Upper lobe of left lung (tissue), 4 donors: ENCODE results near the gene GRP.

Experiments
- CTCF ChIP-seq, 6 experiments: fragments of 450-650 bp in 4 of 6; fragments of 200-600 bp in 2 of 6; sonication (generic) in 2 of 6; IDR thresholded peaks; one replicate each; pipeline ENCODE4 v1.5.1; 2016 to 2019; ENCODE audit warnings: antibody characterized with exemption in 6 of 6
- POLR2A ChIP-seq, 4 donors: fragments of 450-650 bp; IDR thresholded peaks; one replicate each; pipeline ENCODE4 v1.5.1; 2016 to 2017; ENCODE audit warnings: antibody characterized with exemption in 4 of 4, mild to moderate bottlenecking in 2 of 4
- POLR2AphosphoS5 ChIP-seq, 2 donors: sonication (generic); formaldehyde crosslinking; IDR thresholded peaks; one replicate each; pipeline ENCODE4 v1.5.1; 2017; ENCODE audit warnings: antibody characterized with exemption in 2 of 2

- TF ChIP-seq CTCF (IDR thresholded peaks at IDR 0.05), result no peak
- TF ChIP-seq POLR2AphosphoS5 (IDR thresholded peaks at IDR 0.05), result no peak
- no peak for TF ChIP-seq POLR2A (IDR thresholded peaks at IDR 0.05)
Measured at GRCh38 chr18:59222341-59222740, 2.4 kb downstream of the GRP start.
